B cell (primary cell): ENCODE data around the gene CHD9NB. TPM values are rescaled to one million over a fixed set of nuclear protein-coding genes. Genes with fewer than 3 reads are reported as not detected.

ENCODE experiments used
- ATAC-seq: fragments of 200-7000 bp; cut with Tn5 transposase; one replicate; pipeline ENCODE4 v1.10.0; 2021; ENCODE audit warnings: low read depth, mild to moderate bottlenecking, moderate number of reproducible peaks, moderate library complexity
- CTCF ChIA-PET: fragments of 350-600 bp; sonication (Branson Sonifier 250); formaldehyde crosslinking; loops from one replicate; lab custom pipeline; 2021; ENCODE audit warnings: antibody characterized with exemption, inconsistent platforms; lab: Charles Lee
- POLR2A ChIA-PET: fragments of 350-600 bp; sonication (Branson Sonifier 250); formaldehyde crosslinking; loops from one replicate; lab custom pipeline; 2021; ENCODE audit warnings: antibody characterized with exemption; lab: Charles Lee
- DNase-seq: peaks from one replicate; pipeline ENCODE4 v3.0.0; 2013
- H2AFZ ChIP-seq: 2 replicates; pipeline ENCODE4 v1.6.1; 2012; ENCODE audit warnings: mild to moderate bottlenecking, low read depth, low read length; ENCODE audit not compliant: insufficient read depth, poor library complexity, severe bottlenecking
- H3K27ac ChIP-seq, 2 donors: 1 replicate in 1 of 2; 2 replicates in 1 of 2; pipeline ENCODE4 v1.5.1; 2012 to 2013; ENCODE audit warnings: low read length in 2 of 2, mild to moderate bottlenecking in 2 of 2, moderate library complexity in 1 of 2
- H3K27me3 ChIP-seq, 4 experiments: fragments of 200-600 bp in 1 of 4; sonication (generic) in 1 of 4; replicated peaks in 1 of 4; 1 replicate in 2 of 4; 2 replicates in 2 of 4; pipeline versions ENCODE4 v1.6.1 to v1.7.0; 2013 to 2016; ENCODE audit warnings: low read length in 3 of 4, mild to moderate bottlenecking in 2 of 4, mixed read lengths in 1 of 4, moderate library complexity in 1 of 4; ENCODE audit not compliant: insufficient read depth in 4 of 4, control insufficient read depth in 3 of 4; ENCODE audit errors: control extremely low read depth in 1 of 4
- H3K36me3 ChIP-seq, 2 experiments: replicated peaks in 1 of 2; 1 replicate in 1 of 2; 2 replicates in 1 of 2; pipeline versions ENCODE4 v1.6.1 to v1.7.1; 2013; ENCODE audit warnings: low read length in 1 of 2; ENCODE audit not compliant: insufficient read depth in 2 of 2, control insufficient read depth in 1 of 2; ENCODE audit errors: control extremely low read depth in 1 of 2, extremely low read depth in 1 of 2
- H3K4me1 ChIP-seq, 2 donors: fragments of 200-600 bp in 1 of 2; sonication (generic) in 1 of 2; 1 replicate in 1 of 2; 2 replicates in 1 of 2; pipeline versions ENCODE4 v1.5.1 to v1.6.1; 2013 to 2017; ENCODE audit warnings: low read length in 2 of 2; ENCODE audit not compliant: control insufficient read depth in 2 of 2, insufficient read depth in 2 of 2
- H3K4me2 ChIP-seq: replicated peaks from 2 replicates; pipeline ENCODE3; 2012; ENCODE audit warnings: mild to moderate bottlenecking, low read depth, low read length; ENCODE audit not compliant: poor library complexity, severe bottlenecking
- H3K4me3 ChIP-seq, 5 experiments: fragments of 200-600 bp in 1 of 5; sonication (generic) in 1 of 5; 1 replicate in 3 of 5; 2 replicates in 2 of 5; pipeline versions ENCODE4 v1.5.1 to v1.7.0; 2011 to 2016; ENCODE audit warnings: low read length in 4 of 5, mild to moderate bottlenecking in 4 of 5, low read depth in 2 of 5, control low read depth in 1 of 5, moderate library complexity in 1 of 5; ENCODE audit not compliant: insufficient read depth in 1 of 5; ENCODE audit errors: control extremely low read depth in 1 of 5, extremely low read depth in 1 of 5
- H3K79me2 ChIP-seq: fragments of 200-600 bp; sonication (generic); one replicate; pipeline ENCODE4 v1.6.0; 2016; ENCODE audit warnings: low read length; ENCODE audit not compliant: control insufficient read depth, insufficient read depth
- H3K9ac ChIP-seq: fragments of 200-600 bp; sonication (generic); 2 replicates; pipeline ENCODE4 v1.6.1; 2017; ENCODE audit warnings: mild to moderate bottlenecking, low read length, moderate library complexity
- H3K9me3 ChIP-seq, 3 donors: one replicate each; pipeline versions ENCODE4 v1.6.1 to v1.7.1; 2013; ENCODE audit warnings: low read length in 2 of 3; ENCODE audit not compliant: control insufficient read depth in 2 of 3, insufficient read depth in 1 of 3; ENCODE audit errors: control extremely low read depth in 1 of 3
- H4K20me1 ChIP-seq: 2 replicates; pipeline ENCODE4 v1.6.0; 2012; ENCODE audit warnings: mild to moderate bottlenecking, low read length; ENCODE audit not compliant: insufficient read depth, control insufficient read depth, poor library complexity, severe bottlenecking
- H3K27ac Mint-ChIP-seq: one replicate; pipeline ENCODE4 v1.8.0; 2021; ENCODE audit warnings: mixed read lengths
- H3K27me3 Mint-ChIP-seq: one replicate; pipeline ENCODE4 v1.8.0; 2021; ENCODE audit warnings: mixed read lengths
- H3K4me1 Mint-ChIP-seq: one replicate; pipeline ENCODE4 v1.8.0; 2021; ENCODE audit warnings: mixed read lengths
- H3K4me3 Mint-ChIP-seq: one replicate; pipeline ENCODE4 v1.8.0; 2021; ENCODE audit warnings: mixed read lengths
- H3K9me3 Mint-ChIP-seq: one replicate; pipeline ENCODE4 v1.8.0; 2022; ENCODE audit warnings: mixed read lengths; ENCODE audit not compliant: insufficient read depth
- EZH2 ChIP-seq: IDR thresholded peaks from 2 replicates; pipeline ENCODE4 v1.6.1; 2012; ENCODE audit warnings: borderline replicate concordance, low read depth, mild to moderate bottlenecking, moderate library complexity, low read length; ENCODE audit not compliant: insufficient read depth, poor library complexity, severe bottlenecking
- WGBS: methylation state at CpG from one replicate; pipeline ENCODE4 v1.1.5; 2013; ENCODE audit warnings: missing lambda C conversion rate; ENCODE audit not compliant: insufficient coverage; 5-methylcytosine and 5-hydroxymethylcytosine counted together
- intact Hi-C: fragments of 100-400 bp; cut with micrococcal nuclease; formaldehyde crosslinking; loops from one replicate; pipeline ENCODE4 v1.10.0; 2022
- polyA plus RNA-seq: library from polyadenylated mRNA; depleted of rRNA; stranded (reverse); fragments of >200 nt; gene quantifications from 2 replicates; pipeline ENCODE4 v1.2.3, GENCODE V29; 2012
- total RNA-seq, 2 donors: library from RNA; stranded (reverse); fragments of 120-200 nt in 1 of 2; gene quantifications; 1 replicate in 1 of 2; 2 replicates in 1 of 2; pipeline versions ENCODE4 v1.2.3 to v1.2.4, GENCODE V29; 2013 to 2022
- TF ChIP-seq, protein P1 (sequence below): fragments of 200-600 bp; IDR thresholded peaks from one replicate; pipeline ENCODE4 v1.8.0; 2022; ENCODE audit warnings: antibody characterized with exemption, mild to moderate bottlenecking

The CHD9NB gene
- total and polyA plus RNA-seq, 2 donors (not counting 1 experiment from before 2014, with no cell fraction given): not detected

DNA sequence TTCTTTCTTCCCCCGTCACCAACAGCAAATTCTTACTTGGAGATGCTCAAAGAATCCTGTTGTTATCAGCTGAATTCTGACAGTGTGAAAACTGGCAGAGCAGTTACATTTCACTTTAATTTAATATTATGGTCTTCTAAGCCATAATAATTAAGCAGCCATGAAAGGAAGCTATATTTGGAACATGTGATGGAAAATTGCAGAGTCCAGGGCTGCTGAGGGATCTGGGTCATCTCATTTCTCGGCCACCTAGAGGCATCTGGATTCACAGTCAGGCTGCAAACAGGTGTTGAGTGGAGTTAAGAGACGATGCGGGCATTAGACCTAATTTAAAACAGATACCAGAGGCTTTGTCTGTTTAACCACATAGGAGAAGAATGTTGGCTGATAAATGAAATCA is 38.4 kb downstream of the CHD9NB start:
- no peaks in the 10 kb centered on the region for H3K9me3 ChIP-seq
- intact Hi-C loops: no loop called here
- H3K9ac ChIP-seq: no peak overlapping the region
- no peak overlapping the region for H2AFZ ChIP-seq
- Mint-ChIP-seq H3K27me3 (peaks cover 28% of the 10 kb centered on the region), H3K27ac (no peak overlapping the region), H3K4me1 (no peaks in the 10 kb centered on the region), H3K4me3 (no peak overlapping the region), H3K9me3 (no peaks in the 10 kb centered on the region)
- H3K79me2 ChIP-seq: no peaks in the 10 kb centered on the region
- ATAC-seq (no peak), DNase-seq (no peak)
- TF ChIP-seq EZH2: no peak
- TF ChIP-seq, protein P1, sequence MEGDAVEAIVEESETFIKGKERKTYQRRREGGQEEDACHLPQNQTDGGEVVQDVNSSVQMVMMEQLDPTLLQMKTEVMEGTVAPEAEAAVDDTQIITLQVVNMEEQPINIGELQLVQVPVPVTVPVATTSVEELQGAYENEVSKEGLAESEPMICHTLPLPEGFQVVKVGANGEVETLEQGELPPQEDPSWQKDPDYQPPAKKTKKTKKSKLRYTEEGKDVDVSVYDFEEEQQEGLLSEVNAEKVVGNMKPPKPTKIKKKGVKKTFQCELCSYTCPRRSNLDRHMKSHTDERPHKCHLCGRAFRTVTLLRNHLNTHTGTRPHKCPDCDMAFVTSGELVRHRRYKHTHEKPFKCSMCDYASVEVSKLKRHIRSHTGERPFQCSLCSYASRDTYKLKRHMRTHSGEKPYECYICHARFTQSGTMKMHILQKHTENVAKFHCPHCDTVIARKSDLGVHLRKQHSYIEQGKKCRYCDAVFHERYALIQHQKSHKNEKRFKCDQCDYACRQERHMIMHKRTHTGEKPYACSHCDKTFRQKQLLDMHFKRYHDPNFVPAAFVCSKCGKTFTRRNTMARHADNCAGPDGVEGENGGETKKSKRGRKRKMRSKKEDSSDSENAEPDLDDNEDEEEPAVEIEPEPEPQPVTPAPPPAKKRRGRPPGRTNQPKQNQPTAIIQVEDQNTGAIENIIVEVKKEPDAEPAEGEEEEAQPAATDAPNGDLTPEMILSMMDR: no peak
- H4K20me1 ChIP-seq: no peaks in the 10 kb centered on the region
- no peak overlapping the region for H3K27ac ChIP-seq
- no peak overlapping the region for H3K4me2 ChIP-seq
- no peaks in the 10 kb centered on the region for H3K36me3 ChIP-seq
- WGBS: 83% methylated on average over 3 of the region's 4 CpGs
- no peak overlapping the region for H3K4me3 ChIP-seq
- H3K27me3 ChIP-seq: peaks cover 0 to 7% (median 0%) of the 10 kb centered on the region in 4 experiments
- no peaks in the 10 kb centered on the region for H3K4me1 ChIP-seq
- CTCF ChIA-PET: no interaction called here
- POLR2A ChIA-PET: no interaction called here

DNA sequence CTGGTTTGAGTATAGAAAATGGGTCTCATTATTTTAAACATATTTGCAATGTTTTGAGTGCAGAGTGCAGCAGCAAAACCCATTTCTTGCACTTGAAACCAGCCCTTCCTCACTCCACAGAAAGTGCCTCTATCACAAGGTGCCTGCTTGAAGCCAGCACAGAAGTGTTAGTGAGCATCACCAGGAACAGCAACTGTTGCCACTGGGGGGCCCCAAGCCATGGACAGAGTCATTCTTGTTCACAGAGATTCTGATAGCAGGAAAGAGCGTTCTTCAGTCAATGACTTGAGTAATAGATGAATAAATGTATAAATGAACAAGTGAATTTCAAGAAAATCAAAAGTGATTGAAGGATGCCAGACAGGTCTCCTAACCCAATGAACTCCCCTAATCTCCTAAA is 45.6 kb downstream of the CHD9NB start:
- Histone ChIP-seq H3K9ac (no peak overlapping the region), H3K9me3 (no peaks in the 10 kb centered on the region), H3K27ac (no peak overlapping the region), H3K4me1 (no peaks in the 10 kb centered on the region), H3K27me3 (peaks cover 0 to 1% (median 0%) of the 10 kb centered on the region in 4 experiments), H3K36me3 (no peaks in the 10 kb centered on the region), H4K20me1 (no peaks in the 10 kb centered on the region), H3K4me3 (no peak overlapping the region), H3K79me2 (no peaks in the 10 kb centered on the region), H3K4me2 (no peak overlapping the region), H2AFZ (no peak overlapping the region)
- H3K9me3 Mint-ChIP-seq: no peaks in the 10 kb centered on the region
- ChIA-PET CTCF (no interaction called here), POLR2A (no interaction called here)
- no CpG with 5 or more reads among the region's 1 CpG for WGBS
- H3K4me1 Mint-ChIP-seq: no peaks in the 10 kb centered on the region
- no peak for ATAC-seq
- no peak overlapping the region for H3K4me3 Mint-ChIP-seq
- no peak overlapping the region for H3K27ac Mint-ChIP-seq
- intact Hi-C loops: no loop called here
- DNase-seq: no peak
- peaks cover 29% of the 10 kb centered on the region for H3K27me3 Mint-ChIP-seq
- TF ChIP-seq, protein P1: no peak
- TF ChIP-seq EZH2: no peak
